ENCODE data around the gene ANP32A. TPM values are rescaled to one million over a fixed set of nuclear protein-coding genes. Genes with fewer than 3 reads are reported as not detected.

ANP32A gene
- total RNA-seq, 4 donors from 2014 or later = 33.1 to 65.1 (median 41.1) TPM

DNA sequence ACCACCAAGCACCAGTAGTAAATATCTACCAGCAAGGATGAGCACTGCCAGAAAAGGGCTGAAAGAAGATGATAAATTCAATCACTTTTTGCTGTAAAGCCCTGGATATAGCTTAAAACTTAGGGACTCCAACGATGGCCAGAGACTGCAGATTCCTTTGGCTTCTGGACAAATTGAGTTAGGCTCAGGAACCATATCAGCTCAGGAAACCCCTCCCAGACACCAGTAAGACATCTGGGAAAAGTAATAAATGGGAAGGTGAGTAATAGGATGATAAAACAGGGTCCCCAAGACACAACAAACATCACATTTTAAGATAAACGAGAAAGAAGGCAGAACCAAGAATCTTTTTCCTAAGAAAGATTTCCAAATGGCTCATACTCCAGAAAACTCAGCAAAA, 65.0 kb downstream of the ANP32A start:
- H3K9me3 ChIP-seq = no peaks in the 10 kb centered on the region
- WGBS, 2 donors = 51 to 60% methylated on average over 2 of the region's 2 CpGs
- H3K4me1 ChIP-seq = no peaks in the 10 kb centered on the region
- TF ChIP-seq, protein P1, sequence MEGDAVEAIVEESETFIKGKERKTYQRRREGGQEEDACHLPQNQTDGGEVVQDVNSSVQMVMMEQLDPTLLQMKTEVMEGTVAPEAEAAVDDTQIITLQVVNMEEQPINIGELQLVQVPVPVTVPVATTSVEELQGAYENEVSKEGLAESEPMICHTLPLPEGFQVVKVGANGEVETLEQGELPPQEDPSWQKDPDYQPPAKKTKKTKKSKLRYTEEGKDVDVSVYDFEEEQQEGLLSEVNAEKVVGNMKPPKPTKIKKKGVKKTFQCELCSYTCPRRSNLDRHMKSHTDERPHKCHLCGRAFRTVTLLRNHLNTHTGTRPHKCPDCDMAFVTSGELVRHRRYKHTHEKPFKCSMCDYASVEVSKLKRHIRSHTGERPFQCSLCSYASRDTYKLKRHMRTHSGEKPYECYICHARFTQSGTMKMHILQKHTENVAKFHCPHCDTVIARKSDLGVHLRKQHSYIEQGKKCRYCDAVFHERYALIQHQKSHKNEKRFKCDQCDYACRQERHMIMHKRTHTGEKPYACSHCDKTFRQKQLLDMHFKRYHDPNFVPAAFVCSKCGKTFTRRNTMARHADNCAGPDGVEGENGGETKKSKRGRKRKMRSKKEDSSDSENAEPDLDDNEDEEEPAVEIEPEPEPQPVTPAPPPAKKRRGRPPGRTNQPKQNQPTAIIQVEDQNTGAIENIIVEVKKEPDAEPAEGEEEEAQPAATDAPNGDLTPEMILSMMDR (IDR thresholded peaks at IDR 0.05) = no peak
- TF ChIP-seq EP300 (IDR thresholded peaks at IDR 0.05) (no peak), POLR2A (IDR thresholded peaks at IDR 0.05) (no peak)
- H3K36me3 ChIP-seq = no peaks in the 10 kb centered on the region
- no peak overlapping the region for H3K4me3 ChIP-seq
- no peak for DNase-seq (ENCODE audit: low spot score in 2 of 2)
- H3K27ac ChIP-seq = no peak overlapping the region
- H3K27me3 ChIP-seq = no peaks in the 10 kb centered on the region

DNA sequence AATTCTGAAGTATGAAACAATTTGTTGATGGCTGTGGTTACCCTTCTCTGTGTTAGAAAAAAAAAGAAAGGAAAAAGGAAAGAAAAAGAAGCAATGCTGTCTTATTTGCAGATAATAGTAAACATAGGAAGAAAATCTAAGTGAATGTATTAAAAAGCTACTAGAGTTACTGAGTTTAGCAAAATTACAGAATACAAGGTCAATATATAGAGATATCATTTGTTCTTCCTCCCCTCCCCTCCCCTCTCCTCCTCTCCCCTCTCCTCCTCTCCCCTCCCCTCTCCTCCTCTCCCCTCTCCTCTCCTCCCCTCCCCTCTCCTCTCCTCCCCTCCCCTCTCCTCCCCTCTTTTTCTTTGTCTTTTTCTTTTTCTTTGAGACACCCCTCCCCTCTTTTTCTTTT, 69.1 kb downstream of the ANP32A start:
- no peak for DNase-seq (ENCODE audit: low spot score in 2 of 2)
- Histone ChIP-seq H3K27me3 (no peaks in the 10 kb centered on the region), H3K36me3 (no peaks in the 10 kb centered on the region), H3K4me1 (no peaks in the 10 kb centered on the region), H3K4me3 (no peak overlapping the region), H3K27ac (no peak overlapping the region), H3K9me3 (peaks cover 0 to 3% (median 0%) of the 10 kb centered on the region in 4 donors)
- no peak for TF ChIP-seq POLR2A (IDR thresholded peaks at IDR 0.05)
- TF ChIP-seq EP300 (IDR thresholded peaks at IDR 0.05) = no peak
- TF ChIP-seq, protein P1 (IDR thresholded peaks at IDR 0.05) = no peak

DNA sequence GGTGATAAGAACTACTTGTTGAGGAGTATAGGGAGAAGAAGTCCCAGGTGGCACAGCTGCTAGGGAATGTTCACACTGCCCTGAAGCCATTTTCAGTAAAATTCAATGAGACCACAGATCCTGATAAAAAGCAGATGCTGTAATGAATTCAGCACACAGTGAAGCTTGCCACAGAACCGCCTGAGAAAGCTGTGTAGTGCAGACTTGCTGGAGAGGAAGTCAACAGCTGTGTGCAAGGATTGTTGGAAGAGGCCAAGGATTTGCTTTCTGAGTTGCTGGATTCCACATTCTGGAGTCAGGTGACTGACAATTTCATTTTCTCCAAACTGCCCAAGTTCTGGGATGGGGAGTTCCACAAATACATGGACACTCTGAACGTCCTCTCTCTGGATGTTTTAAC, 70.9 kb downstream of the ANP32A start:
- H3K4me1 ChIP-seq = no peaks in the 10 kb centered on the region
- TF ChIP-seq POLR2A (IDR thresholded peaks at IDR 0.05) (no peak), EP300 (IDR thresholded peaks at IDR 0.05) (no peak)
- TF ChIP-seq, protein P1 (IDR thresholded peaks at IDR 0.05) = no peak
- H3K9me3 ChIP-seq = peaks cover 0 to 3% (median 0%) of the 10 kb centered on the region in 4 donors
- H3K4me3 ChIP-seq = no peak overlapping the region
- DNase-seq (ENCODE audit: low spot score in 2 of 2) = no peak
- no peaks in the 10 kb centered on the region for H3K36me3 ChIP-seq
- no peak overlapping the region for H3K27ac ChIP-seq
- H3K27me3 ChIP-seq = no peaks in the 10 kb centered on the region
- WGBS, 2 donors = 60 to 64% methylated on average over 2 of the region's 2 CpGs

DNA sequence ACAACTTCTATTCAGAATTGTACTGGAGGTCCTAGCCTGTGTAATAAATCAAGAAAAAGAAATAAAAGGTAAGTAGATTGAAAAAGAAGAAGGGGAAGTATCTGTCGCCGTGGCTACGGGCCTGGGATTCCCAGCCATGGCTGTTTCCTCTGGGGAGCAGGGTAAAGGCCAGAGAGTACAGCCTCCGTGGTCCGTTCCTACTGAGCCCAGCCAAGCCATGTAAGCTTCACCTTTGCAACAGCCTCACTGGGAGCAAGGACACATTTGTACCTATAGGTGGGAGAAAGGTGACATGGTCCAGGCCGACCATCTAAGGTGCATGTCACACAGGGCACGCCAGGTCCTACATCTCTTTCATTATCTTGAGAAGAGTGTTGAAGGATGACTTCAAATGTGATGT, 71.3 kb downstream of the ANP32A start:
- Histone ChIP-seq H3K27me3 (no peaks in the 10 kb centered on the region), H3K9me3 (peaks cover 0 to 3% (median 0%) of the 10 kb centered on the region in 4 donors), H3K27ac (no peak overlapping the region), H3K36me3 (no peaks in the 10 kb centered on the region), H3K4me3 (no peak overlapping the region), H3K4me1 (no peaks in the 10 kb centered on the region)
- 77 to 80% methylated on average over 7 of the region's 7 CpGs for WGBS, 2 donors
- DNase-seq (ENCODE audit: low spot score in 2 of 2) = no peak
- TF ChIP-seq POLR2A (IDR thresholded peaks at IDR 0.05) = no peak
- no peak for TF ChIP-seq EP300 (IDR thresholded peaks at IDR 0.05)
- TF ChIP-seq, protein P1 (IDR thresholded peaks at IDR 0.05) = no peak

DNA sequence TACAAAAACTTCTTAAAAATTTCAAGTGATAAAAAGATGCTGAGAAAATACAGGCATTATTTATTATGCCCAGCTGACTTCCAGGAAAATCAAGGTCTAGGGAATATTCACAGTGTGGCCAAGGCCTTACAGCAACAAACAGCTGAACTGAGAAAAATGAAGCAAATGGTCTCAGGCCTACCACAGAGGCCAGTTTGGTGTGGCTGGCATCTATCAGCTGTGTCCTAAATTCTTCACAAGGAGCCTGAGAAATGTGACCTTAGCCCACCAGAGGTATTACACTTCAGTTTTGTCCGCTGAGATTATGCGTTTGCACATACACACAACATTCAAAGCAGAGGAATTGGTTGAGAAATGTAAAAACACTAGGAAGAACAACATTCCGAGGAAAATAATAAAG, 77.4 kb downstream of the ANP32A start:
- TF ChIP-seq POLR2A (IDR thresholded peaks at IDR 0.05) (no peak), EP300 (IDR thresholded peaks at IDR 0.05) (no peak)
- TF ChIP-seq, protein P1 (IDR thresholded peaks at IDR 0.05) = no peak
- H3K4me1 ChIP-seq = no peaks in the 10 kb centered on the region
- H3K27me3 ChIP-seq = no peaks in the 10 kb centered on the region
- no peak overlapping the region for H3K4me3 ChIP-seq
- no peaks in the 10 kb centered on the region for H3K36me3 ChIP-seq
- WGBS, 2 donors = 75 to 77% methylated on average over 3 of the region's 3 CpGs
- H3K9me3 ChIP-seq = no peaks in the 10 kb centered on the region
- H3K27ac ChIP-seq = no peak overlapping the region
- no peak for DNase-seq (ENCODE audit: low spot score in 2 of 2)
